H1 (cell line): ENCODE measurements around the gene HMCN2. TPM values are rescaled to one million over a fixed set of nuclear protein-coding genes. Genes with fewer than 3 reads are reported as not detected.

Experiments used
- CTCF ChIA-PET: fragments of 300-600 bp; sonication (Branson Sonifier 250); formaldehyde crosslinking; loops from one replicate; lab custom pipeline; 2021; ENCODE audit not compliant: partially characterized antibody; lab: Charles Lee
- POLR2A ChIA-PET: fragments of 300-600 bp; sonication (Branson Sonifier 250); formaldehyde crosslinking; loops from one replicate; lab custom pipeline; 2021; ENCODE audit warnings: inconsistent platforms; ENCODE audit not compliant: partially characterized antibody; lab: Charles Lee
- DNase-seq, 2 experiments: peaks; one replicate each; pipeline versions ENCODE4 v3.0.0 to v3.0.0-alpha.2; 2010 to 2022; ENCODE audit warnings: low spot score in 2 of 2, low read depth in 1 of 2, mixed read lengths in 1 of 2
- FAIRE-seq: peaks from 2 replicates; lab custom pipeline; 2011; peaks lifted over from hg19 to GRCh38; lab: Jason Lieb, UNC
- H2AFZ ChIP-seq: 2 replicates; pipeline ENCODE4 v1.8.1; 2012; ENCODE audit warnings: low read length, inconsistent platforms
- H2AK5ac ChIP-seq: 2 replicates; pipeline ENCODE4 v1.6.1; 2013; ENCODE audit warnings: low read depth, low read length
- H2BK120ac ChIP-seq: replicated peaks from 2 replicates; pipeline ENCODE3; 2013; ENCODE audit warnings: low read depth, low read length, inconsistent platforms
- H2BK12ac ChIP-seq: 2 replicates; pipeline ENCODE4 v1.6.1; 2013; ENCODE audit warnings: low read depth, low read length
- H2BK15ac ChIP-seq: 2 replicates; pipeline ENCODE4 v1.6.1; 2013; ENCODE audit warnings: low read length
- H2BK20ac ChIP-seq: 2 replicates; pipeline ENCODE4 v1.6.1; 2013; ENCODE audit warnings: low read length
- H2BK5ac ChIP-seq: 2 replicates; pipeline ENCODE4 v1.6.1; 2013; ENCODE audit warnings: low read depth, low read length
- H3K14ac ChIP-seq: 2 replicates; pipeline ENCODE4 v1.6.1; 2013; ENCODE audit warnings: inconsistent platforms; ENCODE audit not compliant: insufficient read length
- H3K18ac ChIP-seq: 2 replicates; pipeline ENCODE4 v1.6.1; 2013; ENCODE audit warnings: low read length; ENCODE audit errors: extremely low read depth
- H3K23ac ChIP-seq: 2 replicates; pipeline ENCODE4 v1.6.1; 2013; ENCODE audit warnings: inconsistent platforms; ENCODE audit not compliant: insufficient read length
- H3K23me2 ChIP-seq: 2 replicates; pipeline ENCODE4 v1.6.1; 2013; ENCODE audit warnings: low read depth, low read length
- H3K27ac ChIP-seq: 2 replicates; pipeline ENCODE4 v1.6.1; 2011; ENCODE audit warnings: low read depth, low read length, inconsistent platforms
- H3K27me3 ChIP-seq, 4 experiments: replicated peaks in 1 of 4; 1 replicate in 1 of 4; 2 replicates in 3 of 4; pipeline versions ENCODE4 v1.6.1 to v1.8.1; 2011 to 2013; ENCODE audit warnings: low read length in 3 of 4, mild to moderate bottlenecking in 3 of 4, inconsistent platforms in 2 of 4, mixed read lengths in 2 of 4, moderate library complexity in 1 of 4; ENCODE audit not compliant: control insufficient read depth in 3 of 4, insufficient read depth in 3 of 4; ENCODE audit errors: extremely low read depth in 1 of 4
- H3K36me3 ChIP-seq, 4 experiments: 2 replicates each; pipeline versions ENCODE4 v1.6.1 to v1.8.1; 2011 to 2013; ENCODE audit warnings: mild to moderate bottlenecking in 4 of 4, low read length in 3 of 4, moderate library complexity in 2 of 4, control low read depth in 1 of 4, inconsistent platforms in 1 of 4; ENCODE audit not compliant: insufficient read depth in 4 of 4, control insufficient read depth in 2 of 4
- H3K4ac ChIP-seq: replicated peaks from 2 replicates; pipeline ENCODE3; 2013; ENCODE audit warnings: low read length, low read depth, mixed read lengths, inconsistent platforms; ENCODE audit not compliant: insufficient read length
- H3K4me1 ChIP-seq, 4 experiments: replicated peaks in 1 of 4; 1 replicate in 1 of 4; 2 replicates in 3 of 4; pipeline versions ENCODE4 v1.6.1 to v1.8.1; 2011 to 2013; ENCODE audit warnings: low read length in 3 of 4, inconsistent platforms in 2 of 4, mixed read lengths in 1 of 4; ENCODE audit not compliant: insufficient read depth in 4 of 4, control insufficient read depth in 3 of 4
- H3K4me2 ChIP-seq, 2 experiments: 2 replicates each; pipeline versions ENCODE4 v1.6.1 to v1.8.1; 2011 to 2013; ENCODE audit warnings: low read depth in 2 of 2, low read length in 2 of 2, control low read depth in 1 of 2, inconsistent platforms in 1 of 2, mild to moderate bottlenecking in 1 of 2; ENCODE audit not compliant: insufficient read depth in 1 of 2
- H3K4me3 ChIP-seq, 4 experiments: fragments of 200-600, 300-600 bp in 1 of 4; sonication (generic), shearing (Covaris generic), sonication (Bioruptor Twin) in 1 of 4; 2 replicates each; pipeline versions ENCODE4 v1.5.1 to v1.8.1; 2011 to 2016; ENCODE audit warnings: low read length in 4 of 4, low read depth in 3 of 4, control low read depth in 2 of 4, inconsistent platforms in 2 of 4, mild to moderate bottlenecking in 2 of 4, mixed read lengths in 1 of 4, moderate library complexity in 1 of 4; ENCODE audit not compliant: insufficient read depth in 2 of 4; ENCODE audit errors: extremely low read depth in 1 of 4
- H3K56ac ChIP-seq: replicated peaks from 2 replicates; pipeline ENCODE3; 2013; ENCODE audit warnings: low read depth, mild to moderate bottlenecking, mixed read lengths, low read length, inconsistent platforms; ENCODE audit not compliant: insufficient read length
- H3K79me1 ChIP-seq: 2 replicates; pipeline ENCODE4 v1.6.1; 2013; ENCODE audit warnings: low read depth, low read length, control low read depth
- H3K79me2 ChIP-seq, 2 experiments: 2 replicates each; pipeline versions ENCODE4 v1.6.1 to v1.8.1; 2012 to 2013; ENCODE audit warnings: low read length in 2 of 2, mild to moderate bottlenecking in 2 of 2, inconsistent platforms in 1 of 2; ENCODE audit not compliant: insufficient read depth in 2 of 2, control insufficient read depth in 1 of 2
- H3K9ac ChIP-seq, 4 experiments: replicated peaks in 1 of 4; 1 replicate in 1 of 4; 2 replicates in 3 of 4; pipeline versions ENCODE4 v1.6.1 to v1.8.1; 2011 to 2013; ENCODE audit warnings: low read depth in 3 of 4, low read length in 3 of 4, control low read depth in 2 of 4, mild to moderate bottlenecking in 2 of 4, moderate library complexity in 2 of 4, inconsistent platforms in 1 of 4; ENCODE audit errors: extremely low read depth in 1 of 4
- H3K9me3 ChIP-seq, 2 experiments: 2 replicates each; pipeline versions ENCODE4 v1.6.1 to v1.8.1; 2012 to 2013; ENCODE audit warnings: mild to moderate bottlenecking in 2 of 2, moderate library complexity in 2 of 2, control low read depth in 1 of 2, inconsistent platforms in 1 of 2, low read depth in 1 of 2, low read length in 1 of 2, mixed read lengths in 1 of 2; ENCODE audit not compliant: insufficient read depth in 2 of 2
- H4K20me1 ChIP-seq, 2 experiments: replicated peaks in 1 of 2; 2 replicates each; pipeline versions ENCODE3 to v1.8.1; 2011 to 2013; ENCODE audit warnings: inconsistent platforms in 2 of 2, low read length in 2 of 2, mild to moderate bottlenecking in 1 of 2; ENCODE audit not compliant: insufficient read depth in 2 of 2, control insufficient read depth in 1 of 2
- H4K5ac ChIP-seq: 2 replicates; pipeline ENCODE4 v1.6.1; 2013; ENCODE audit warnings: low read length, low read depth, mixed read lengths, inconsistent platforms; ENCODE audit not compliant: insufficient read length
- H4K8ac ChIP-seq: 2 replicates; pipeline ENCODE4 v1.8.0; 2013; ENCODE audit warnings: mild to moderate bottlenecking, moderate library complexity, low read length, inconsistent platforms; ENCODE audit not compliant: insufficient read depth; ENCODE audit errors: extremely low read depth
- H4K91ac ChIP-seq: replicated peaks from 2 replicates; pipeline ENCODE3; 2013; ENCODE audit warnings: low read length, mixed read lengths, inconsistent platforms; ENCODE audit not compliant: insufficient read length
- ATF2 ChIP-seq: IDR thresholded peaks from 2 replicates; pipeline ENCODE4 v1.6.1; 2012; ENCODE audit warnings: low read length, inconsistent platforms
- RBBP5 ChIP-seq: IDR thresholded peaks from 2 replicates; pipeline ENCODE4 v1.7.1; 2012; ENCODE audit warnings: low read depth, mild to moderate bottlenecking, inconsistent platforms, low read length, moderate library complexity, borderline replicate concordance
- SUZ12 ChIP-seq: fragments of 200-600 bp; sonication (generic); IDR thresholded peaks from 2 replicates; pipeline ENCODE4 v1.6.1; 2012; ENCODE audit warnings: mild to moderate bottlenecking, inconsistent platforms, low read length, moderate library complexity, mixed read lengths
- WGBS, 2 experiments: shearing (Covaris generic) in 1 of 2; methylation state at CpG; one replicate each; pipeline versions ENCODE4 v1.1.6 to v1.1.7; 2013 to 2015; ENCODE audit warnings: low lambda C conversion rate in 2 of 2, mixed read lengths in 2 of 2, inconsistent platforms in 1 of 2, low coverage in 1 of 2, missing lambda C conversion rate in 1 of 2; ENCODE audit not compliant: insufficient replicate concordance in 2 of 2, insufficient coverage in 1 of 2, insufficient read length in 1 of 2; ENCODE audit errors: extremely low coverage in 1 of 2, missing lambda C conversion rate in 1 of 2; 5-methylcytosine and 5-hydroxymethylcytosine counted together
- polyA plus RNA-seq, 7 experiments: library from polyadenylated mRNA; depleted of rRNA in 3 of 7; stranded (reverse) in 5 of 7; unstranded in 2 of 7; fragments of >200 nt in 5 of 7; fragments of 200-250 nt in 2 of 7; gene quantifications; 1 replicate in 5 of 7; 2 replicates in 1 of 7; 4 replicates in 1 of 7; pipeline versions ENCODE4 v1.2.1 to v1.2.3, GENCODE V29; 2011 to 2013; ENCODE audit warnings: missing spikeins in 2 of 7, mixed read lengths in 2 of 7
- total RNA-seq: library from RNA; stranded (reverse); fragmentation: NEBNext Ultra II Directional; extraction: Animal tissue kit (Norgen Biotek cat#: 25700); gene quantifications from 2 replicates; pipeline ENCODE4 v1.2.1, GENCODE V29; 2021

HMCN2 gene
- total and polyA plus RNA-seq, 2 of the 8 experiments (the other 6 are each of a cell fraction or from before 2014, with no cell fraction given) = 5.0 to 9.1 TPM

DNA sequence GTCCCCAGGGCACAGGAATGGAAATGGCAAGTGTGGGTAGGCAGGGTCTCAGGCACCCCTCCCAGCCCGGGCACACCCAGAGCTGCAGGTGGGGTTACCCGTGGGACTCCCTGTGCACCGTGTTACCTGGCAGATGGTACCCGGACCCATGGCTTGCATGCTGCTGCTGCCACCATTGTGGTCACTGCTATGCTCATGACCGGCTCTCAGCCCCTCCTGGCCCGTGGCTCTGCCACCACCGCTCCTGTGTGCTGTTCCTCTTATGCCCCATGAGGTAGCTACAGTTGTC is 21.7 kb upstream of the HMCN2 start:
- Histone ChIP-seq H2AFZ (no peak overlapping the region), H4K91ac (no peak overlapping the region), H2BK12ac (no peak overlapping the region), H3K9ac (no peak overlapping the region), H3K79me1 (no peaks in the 10 kb centered on the region), H3K36me3 (no peaks in the 10 kb centered on the region), H2AK5ac (no peak overlapping the region), H3K4me2 (no peak overlapping the region), H3K27ac (no peak overlapping the region), H2BK5ac (no peak overlapping the region), H4K8ac (no peak overlapping the region), H3K27me3 (peaks cover 0 to 4% (median 0%) of the 10 kb centered on the region in 4 experiments; a peak in 2 of 7 replicates), H3K79me2 (no peaks in the 10 kb centered on the region), H3K18ac (no peak overlapping the region), H3K4ac (no peak overlapping the region), H4K5ac (no peak overlapping the region), H4K20me1 (no peaks in the 10 kb centered on the region), H2BK120ac (no peak overlapping the region), H3K9me3 (no peaks in the 10 kb centered on the region), H3K23me2 (no peaks in the 10 kb centered on the region; the same call in 1 of the 2 replicates), H3K4me1 (peaks cover 0 to 9% (median 3%) of the 10 kb centered on the region in 4 experiments; a peak in 4 of 7 replicates), H3K14ac (no peak overlapping the region), H2BK20ac (no peak overlapping the region), H2BK15ac (no peak overlapping the region), H3K23ac (no peak overlapping the region), H3K56ac (no peak overlapping the region), H3K4me3 (no peak overlapping the region)
- ChIA-PET CTCF (interaction anchor here (0.6 to 10.0 kb wide), 46 partner anchors 9 to 1417 kb away, joined by 3 to 63 read pairs (median 4); no protein-coding TSS in a partner anchor), POLR2A (no interaction called here)
- TF ChIP-seq ATF2 (no peak), RBBP5 (no peak), SUZ12 (no peak)
- WGBS, 2 experiments = 92% methylated on average over 7 of the region's 7 CpGs; no CpG with 5 or more reads in 1 of the 2 experiments
- no peak for FAIRE-seq
- DNase-seq = no peak
